SK-N-SH (cell line): ENCODE measurements around the gene PHYKPL. TPM values are rescaled to one million over a fixed set of nuclear protein-coding genes. Genes with fewer than 3 reads are reported as not detected.

Source experiments
- CTCF ChIA-PET: fragments of 300-600, 350-600 bp; formaldehyde crosslinking; extraction: SDS; loops from one replicate; lab custom pipeline; 2021; lab: Yijun Ruan, JAX
- POLR2A ChIA-PET: fragments of 350-600 bp; sonication (Branson Sonifier 250); formaldehyde crosslinking; extraction: SDS; loops from one replicate; lab custom pipeline; 2020; ENCODE audit warnings: antibody characterized with exemption, inconsistent platforms; lab: Yijun Ruan, JAX
- DNase-seq: peaks from one replicate; pipeline ENCODE4 v3.0.0; 2012
- H2AFZ ChIP-seq: fragments of 200-600 bp; sonication (generic); 2 replicates; pipeline ENCODE4 v1.8.1; 2016; ENCODE audit warnings: antibody characterized with exemption, mild to moderate bottlenecking, low read depth
- H3F3A ChIP-seq: fragments of 200-600 bp; sonication (generic); replicated peaks from 2 replicates; pipeline ENCODE3; 2016; ENCODE audit warnings: antibody characterized with exemption, mild to moderate bottlenecking; ENCODE audit not compliant: insufficient read depth
- H3K27ac ChIP-seq, 2 experiments: fragments of 200-500 bp in 1 of 2; fragments of 200-600 bp in 1 of 2; sonication (Bioruptor generic) in 1 of 2; sonication (generic), shearing (Covaris generic) in 1 of 2; 2 replicates each; pipeline versions ENCODE4 v1.5.1 to v1.6.1; 2014 to 2016; ENCODE audit warnings: low read depth in 2 of 2, inconsistent platforms in 1 of 2, low read length in 1 of 2, mild to moderate bottlenecking in 1 of 2, mixed read lengths in 1 of 2
- H3K27me3 ChIP-seq: fragments of 200-600 bp; sonication (generic), shearing (Covaris generic); 2 replicates; pipeline ENCODE4 v1.6.1; 2016; ENCODE audit warnings: mixed run types; ENCODE audit not compliant: insufficient read depth
- H3K36me3 ChIP-seq, 2 experiments: fragments of 200-500 bp in 1 of 2; fragments of 200-600 bp in 1 of 2; sonication (Bioruptor generic) in 1 of 2; sonication (generic) in 1 of 2; replicated peaks in 1 of 2; 2 replicates each; pipeline versions ENCODE3 to v1.5.1; 2014 to 2016; ENCODE audit warnings: low read length in 1 of 2, mild to moderate bottlenecking in 1 of 2; ENCODE audit not compliant: insufficient read depth in 2 of 2, control insufficient read depth in 1 of 2
- H3K4me1 ChIP-seq, 2 experiments: fragments of 200-500 bp in 1 of 2; fragments of 200-600 bp in 1 of 2; sonication (Bioruptor generic) in 1 of 2; sonication (generic), shearing (Covaris generic) in 1 of 2; 2 replicates each; pipeline versions ENCODE4 v1.5.1 to v1.6.1; 2014 to 2016; ENCODE audit warnings: low read depth in 1 of 2, low read length in 1 of 2, mixed run types in 1 of 2; ENCODE audit not compliant: insufficient read depth in 2 of 2, control insufficient read depth in 1 of 2
- H3K4me2 ChIP-seq: fragments of 200-600 bp; sonication (generic), shearing (Covaris generic); 2 replicates; pipeline ENCODE4 v1.6.1; 2017; ENCODE audit warnings: mixed run types
- H3K4me3 ChIP-seq, 2 experiments: fragments of 200-500 bp in 1 of 2; fragments of 200-600 bp in 1 of 2; sonication (Bioruptor generic) in 1 of 2; sonication (generic), shearing (Covaris generic) in 1 of 2; 2 replicates each; pipeline versions ENCODE4 v1.5.1 to v1.8.1; 2014 to 2016; ENCODE audit warnings: low read depth in 2 of 2, inconsistent platforms in 1 of 2, low read length in 1 of 2, mild to moderate bottlenecking in 1 of 2, mixed read lengths in 1 of 2, moderate library complexity in 1 of 2
- H3K79me2 ChIP-seq: fragments of 200-600 bp; sonication (generic); 2 replicates; pipeline ENCODE4 v1.8.1; 2017; ENCODE audit warnings: mild to moderate bottlenecking; ENCODE audit not compliant: insufficient read depth
- H3K9ac ChIP-seq: fragments of 200-600 bp; sonication (generic); 2 replicates; pipeline ENCODE4 v1.6.1; 2017; ENCODE audit warnings: mixed run types
- H3K9me2 ChIP-seq: fragments of 200-600 bp; sonication (generic); 2 replicates; pipeline ENCODE4 v1.6.1; 2017; ENCODE audit warnings: mixed run types
- H3K9me3 ChIP-seq: fragments of 200-600 bp; sonication (generic); 2 replicates; pipeline ENCODE4 v1.6.1; 2017; ENCODE audit warnings: mixed run types, mild to moderate bottlenecking, moderate library complexity
- H4K20me1 ChIP-seq: fragments of 200-600 bp; sonication (generic); 2 replicates; pipeline ENCODE4 v1.6.1; 2017; ENCODE audit warnings: mild to moderate bottlenecking, mixed run types; ENCODE audit not compliant: insufficient read depth
- CHD2 ChIP-seq: fragments of 150-350 bp; IDR thresholded peaks from 2 replicates; pipeline ENCODE4 v1.6.1; 2018; ENCODE audit warnings: low read length; ENCODE audit not compliant: partially characterized antibody
- ELF1 ChIP-seq: IDR thresholded peaks from 2 replicates; pipeline ENCODE4 v1.4.0; 2012
- EP300 ChIP-seq, 2 experiments: IDR thresholded peaks; 2 replicates each; pipeline versions ENCODE4 v1.4.0 to v1.6.1; 2012; ENCODE audit warnings: borderline replicate concordance in 1 of 2, low read depth in 1 of 2, low read length in 1 of 2
- EZH2phosphoT487 ChIP-seq: fragments of 200-600 bp; sonication (generic); IDR thresholded peaks from 2 replicates; pipeline ENCODE4 v1.6.1; 2017; ENCODE audit warnings: low read depth, mixed run types, mild to moderate bottlenecking, antibody characterized with exemption, moderate library complexity, borderline replicate concordance
- FOSL2 ChIP-seq: IDR thresholded peaks from 2 replicates; pipeline ENCODE4 v1.4.0; 2012; ENCODE audit warnings: low read depth, mild to moderate bottlenecking, moderate library complexity, borderline replicate concordance
- FOXJ3 ChIP-seq: sonication (generic); formaldehyde crosslinking; IDR thresholded peaks from 2 replicates; pipeline ENCODE4 v1.5.1; 2020; ENCODE audit warnings: mild to moderate bottlenecking, missing genetic modification reagents
- FOXM1 ChIP-seq: IDR thresholded peaks from 2 replicates; pipeline ENCODE4 v1.4.0; 2012; ENCODE audit warnings: low read depth, mild to moderate bottlenecking
- GATA2 ChIP-seq: sonication (generic); formaldehyde crosslinking; IDR thresholded peaks from 2 replicates; pipeline ENCODE4 v1.5.0; 2020; ENCODE audit warnings: mild to moderate bottlenecking, missing genetic modification reagents
- IRF3 ChIP-seq: fragments of 150-350 bp; IDR thresholded peaks from 2 replicates; pipeline ENCODE4 v1.6.1; 2016; ENCODE audit warnings: mild to moderate bottlenecking, low read depth, low read length
- JUND ChIP-seq: IDR thresholded peaks from 2 replicates; pipeline ENCODE4 v1.4.0; 2012
- MEF2A ChIP-seq: IDR thresholded peaks from 2 replicates; pipeline ENCODE4 v1.4.0; 2012; ENCODE audit warnings: low read depth, borderline replicate concordance
- NFIC ChIP-seq: IDR thresholded peaks from 2 replicates; pipeline ENCODE4 v1.4.0; 2012; ENCODE audit warnings: borderline replicate concordance
- NRF1 ChIP-seq: IDR thresholded peaks from 2 replicates; pipeline ENCODE4 v1.6.1; 2012; ENCODE audit warnings: low read depth, mild to moderate bottlenecking, low read length
- POLR2AphosphoS5 ChIP-seq: IDR thresholded peaks from 2 replicates; pipeline ENCODE4 v1.6.1; 2012; ENCODE audit warnings: low read depth, low read length
- RAD21 ChIP-seq: IDR thresholded peaks from 2 replicates; pipeline ENCODE4 v1.6.1; 2012; ENCODE audit warnings: mild to moderate bottlenecking, low read length
- RCOR1 ChIP-seq: fragments of 150-350 bp; IDR thresholded peaks from 2 replicates; pipeline ENCODE4 v1.6.1; 2017; ENCODE audit warnings: antibody characterized with exemption, low read length
- REST ChIP-seq: IDR thresholded peaks from 2 replicates; pipeline ENCODE4 v1.6.1; 2012; ENCODE audit warnings: mild to moderate bottlenecking, low read depth, low read length, moderate library complexity
- RFX5 ChIP-seq: IDR thresholded peaks from 2 replicates; pipeline ENCODE4 v1.6.1; 2012; ENCODE audit warnings: mild to moderate bottlenecking, improper control_type of control experiment, low read length
- SIN3A ChIP-seq: IDR thresholded peaks from 2 replicates; pipeline ENCODE4 v1.6.1; 2012; ENCODE audit warnings: low read depth, mild to moderate bottlenecking, low read length, moderate library complexity, borderline replicate concordance
- SMC3 ChIP-seq: IDR thresholded peaks from 2 replicates; pipeline ENCODE4 v1.6.1; 2012; ENCODE audit warnings: low read depth, low read length, improper control_type of control experiment
- TCF12 ChIP-seq: IDR thresholded peaks from 2 replicates; pipeline ENCODE4 v1.4.0; 2012
- USF1 ChIP-seq: IDR thresholded peaks from 2 replicates; pipeline ENCODE4 v1.4.0; 2012; ENCODE audit warnings: low read depth, borderline replicate concordance
- USF2 ChIP-seq: fragments of 150-350 bp; IDR thresholded peaks from 2 replicates; pipeline ENCODE4 v1.6.1; 2017; ENCODE audit warnings: antibody characterized with exemption, low read length, low read depth, borderline replicate concordance
- YY1 ChIP-seq: IDR thresholded peaks from 2 replicates; pipeline ENCODE4 v1.4.0; 2012; ENCODE audit warnings: low read depth, mild to moderate bottlenecking
- ZBTB33 ChIP-seq: IDR thresholded peaks from 2 replicates; pipeline ENCODE4 v1.4.0; 2012; ENCODE audit warnings: low read depth, borderline replicate concordance
- WGBS: methylation state at CpG from one replicate; pipeline ENCODE4 v1.1.6; 2017; ENCODE audit warnings: low lambda C conversion rate; 5-methylcytosine and 5-hydroxymethylcytosine counted together
- polyA plus RNA-seq, 3 experiments: library from polyadenylated mRNA; depleted of rRNA; stranded (reverse); fragments of >200 nt; gene quantifications; 2 replicates each; pipeline ENCODE4 v1.2.3, GENCODE V29; 2012

Gene PHYKPL
- 46.8 and 61.3 TPM in 2 replicates for polyA plus RNA-seq (2012; rRNA removed)
- 18.4 and 23.3 TPM in 2 replicates for polyA plus RNA-seq (2012; cell fraction: cytosol; rRNA removed)
- polyA plus RNA-seq (2012; cell fraction: nucleus; rRNA removed): 262 and 272 TPM in 2 replicates

GRCh38 chr5:178232124-178232919 lies at the start of gene PHYKPL:
Gene PHYKPL (minus strand): TSS chr5:178232802. CDS start chr5:178232550, 252 bp downstream.
- Histone ChIP-seq H3K4me3 (peak within 1 kb of the TSS; percentile 87), H3K9ac (peak within 1 kb of the TSS; percentile 83), H2AFZ (peak within 1 kb of the TSS; percentile 93), H3K27ac (peak within 1 kb of the TSS; percentile 56 to 86), H3K36me3 (peaks cover 7 to 24% of the 10 kb centered on the region in 2 experiments), H3K4me2 (peak within 1 kb of the TSS; percentile 98), H3K9me3 (no peaks in the 10 kb centered on the region), H3K79me2 (peaks cover 28% of the 10 kb centered on the region), H3K9me2 (no peaks in the 10 kb centered on the region), H3F3A (peaks cover 11% of the 10 kb centered on the region), H3K4me1 (peaks cover 11 to 33% of the 10 kb centered on the region in 2 experiments; a peak in 2 of 4 replicates), H4K20me1 (no peaks in the 10 kb centered on the region), H3K27me3 (no peaks in the 10 kb centered on the region)
- peak; percentile 91 for DNase-seq
- ChIA-PET POLR2A (interaction anchor here (0.6 to 2.0 kb wide), 7 partner anchors 9 to 1391 kb away, joined by 3 to 9 read pairs (median 3); partner anchors contain the start of genes CLK4, COL23A1, HNRNPAB and HNRNPH1), CTCF (interaction anchor here (1.0 to 12.2 kb wide), 5 partner anchors 11 to 360 kb away, joined by 3 to 147 read pairs (median 4); partner anchors contain the start of gene COL23A1)
- WGBS: under 1% methylated on average over 23 of the region's 102 CpGs
- TF ChIP-seq POLR2AphosphoS5 (0 out of 2 replicates have a peak, but pooled peaks have one; percentile 11), NFIC (no peak), FOSL2 (no peak), CHD2 (no peak), JUND (no peak), FOXJ3 (CRISPR knock-in tag) (no peak), MEF2A (no peak), IRF3 (no peak), TCF12 (no peak), USF2 (no peak), NRF1 (peak; percentile 53), RFX5 (no peak), RAD21 (no peak), REST (no peak), SIN3A (no peak), ELF1 (peak; percentile 59), EP300 (IDR thresholded peaks at IDR 0.05; ENCODE audit: borderline replicate concordance in 1 of 2, low read depth in 1 of 2, low read length in 1 of 2) (no peak), ZBTB33 (no peak), FOXM1 (no peak), GATA2 (CRISPR knock-in tag) (no peak), YY1 (no peak), SMC3 (no peak), EZH2phosphoT487 (no peak), RCOR1 (no peak), USF1 (no peak)
